H1 (cell line): ENCODE data around the gene INHBB. TPM values are rescaled to one million over a fixed set of nuclear protein-coding genes. Genes with fewer than 3 reads are reported as not detected.

Source experiments
- CTCF ChIA-PET: fragments of 300-600 bp; sonication (Branson Sonifier 250); formaldehyde crosslinking; loops from one replicate; lab custom pipeline; 2021; ENCODE audit not compliant: partially characterized antibody; lab: Charles Lee
- POLR2A ChIA-PET: fragments of 300-600 bp; sonication (Branson Sonifier 250); formaldehyde crosslinking; loops from one replicate; lab custom pipeline; 2021; ENCODE audit warnings: inconsistent platforms; ENCODE audit not compliant: partially characterized antibody; lab: Charles Lee
- DNase-seq, 2 experiments: peaks; one replicate each; pipeline versions ENCODE4 v3.0.0 to v3.0.0-alpha.2; 2010 to 2022; ENCODE audit warnings: low spot score in 2 of 2, low read depth in 1 of 2, mixed read lengths in 1 of 2
- FAIRE-seq: peaks from 2 replicates; lab custom pipeline; 2011; peaks lifted over from hg19 to GRCh38; lab: Jason Lieb, UNC
- H2AFZ ChIP-seq: 2 replicates; pipeline ENCODE4 v1.8.1; 2012; ENCODE audit warnings: low read length, inconsistent platforms
- H2AK5ac ChIP-seq: 2 replicates; pipeline ENCODE4 v1.6.1; 2013; ENCODE audit warnings: low read depth, low read length
- H2BK120ac ChIP-seq: replicated peaks from 2 replicates; pipeline ENCODE3; 2013; ENCODE audit warnings: low read depth, low read length, inconsistent platforms
- H2BK12ac ChIP-seq: 2 replicates; pipeline ENCODE4 v1.6.1; 2013; ENCODE audit warnings: low read depth, low read length
- H2BK15ac ChIP-seq: 2 replicates; pipeline ENCODE4 v1.6.1; 2013; ENCODE audit warnings: low read length
- H2BK20ac ChIP-seq: 2 replicates; pipeline ENCODE4 v1.6.1; 2013; ENCODE audit warnings: low read length
- H2BK5ac ChIP-seq: 2 replicates; pipeline ENCODE4 v1.6.1; 2013; ENCODE audit warnings: low read depth, low read length
- H3K14ac ChIP-seq: 2 replicates; pipeline ENCODE4 v1.6.1; 2013; ENCODE audit warnings: inconsistent platforms; ENCODE audit not compliant: insufficient read length
- H3K18ac ChIP-seq: 2 replicates; pipeline ENCODE4 v1.6.1; 2013; ENCODE audit warnings: low read length; ENCODE audit errors: extremely low read depth
- H3K23ac ChIP-seq: 2 replicates; pipeline ENCODE4 v1.6.1; 2013; ENCODE audit warnings: inconsistent platforms; ENCODE audit not compliant: insufficient read length
- H3K23me2 ChIP-seq: 2 replicates; pipeline ENCODE4 v1.6.1; 2013; ENCODE audit warnings: low read depth, low read length
- H3K27ac ChIP-seq: 2 replicates; pipeline ENCODE4 v1.6.1; 2011; ENCODE audit warnings: low read depth, low read length, inconsistent platforms
- H3K27me3 ChIP-seq, 4 experiments: replicated peaks in 1 of 4; 1 replicate in 1 of 4; 2 replicates in 3 of 4; pipeline versions ENCODE4 v1.6.1 to v1.8.1; 2011 to 2013; ENCODE audit warnings: low read length in 3 of 4, mild to moderate bottlenecking in 3 of 4, inconsistent platforms in 2 of 4, mixed read lengths in 2 of 4, moderate library complexity in 1 of 4; ENCODE audit not compliant: control insufficient read depth in 3 of 4, insufficient read depth in 3 of 4; ENCODE audit errors: extremely low read depth in 1 of 4
- H3K36me3 ChIP-seq, 4 experiments: 2 replicates each; pipeline versions ENCODE4 v1.6.1 to v1.8.1; 2011 to 2013; ENCODE audit warnings: mild to moderate bottlenecking in 4 of 4, low read length in 3 of 4, moderate library complexity in 2 of 4, control low read depth in 1 of 4, inconsistent platforms in 1 of 4; ENCODE audit not compliant: insufficient read depth in 4 of 4, control insufficient read depth in 2 of 4
- H3K4ac ChIP-seq: replicated peaks from 2 replicates; pipeline ENCODE3; 2013; ENCODE audit warnings: low read length, low read depth, mixed read lengths, inconsistent platforms; ENCODE audit not compliant: insufficient read length
- H3K4me1 ChIP-seq, 4 experiments: replicated peaks in 1 of 4; 1 replicate in 1 of 4; 2 replicates in 3 of 4; pipeline versions ENCODE4 v1.6.1 to v1.8.1; 2011 to 2013; ENCODE audit warnings: low read length in 3 of 4, inconsistent platforms in 2 of 4, mixed read lengths in 1 of 4; ENCODE audit not compliant: insufficient read depth in 4 of 4, control insufficient read depth in 3 of 4
- H3K4me2 ChIP-seq, 2 experiments: 2 replicates each; pipeline versions ENCODE4 v1.6.1 to v1.8.1; 2011 to 2013; ENCODE audit warnings: low read depth in 2 of 2, low read length in 2 of 2, control low read depth in 1 of 2, inconsistent platforms in 1 of 2, mild to moderate bottlenecking in 1 of 2; ENCODE audit not compliant: insufficient read depth in 1 of 2
- H3K4me3 ChIP-seq, 4 experiments: fragments of 200-600, 300-600 bp in 1 of 4; sonication (generic), shearing (Covaris generic), sonication (Bioruptor Twin) in 1 of 4; 2 replicates each; pipeline versions ENCODE4 v1.5.1 to v1.8.1; 2011 to 2016; ENCODE audit warnings: low read length in 4 of 4, low read depth in 3 of 4, control low read depth in 2 of 4, inconsistent platforms in 2 of 4, mild to moderate bottlenecking in 2 of 4, mixed read lengths in 1 of 4, moderate library complexity in 1 of 4; ENCODE audit not compliant: insufficient read depth in 2 of 4; ENCODE audit errors: extremely low read depth in 1 of 4
- H3K56ac ChIP-seq: replicated peaks from 2 replicates; pipeline ENCODE3; 2013; ENCODE audit warnings: low read depth, mild to moderate bottlenecking, mixed read lengths, low read length, inconsistent platforms; ENCODE audit not compliant: insufficient read length
- H3K79me1 ChIP-seq: 2 replicates; pipeline ENCODE4 v1.6.1; 2013; ENCODE audit warnings: low read depth, low read length, control low read depth
- H3K79me2 ChIP-seq, 2 experiments: 2 replicates each; pipeline versions ENCODE4 v1.6.1 to v1.8.1; 2012 to 2013; ENCODE audit warnings: low read length in 2 of 2, mild to moderate bottlenecking in 2 of 2, inconsistent platforms in 1 of 2; ENCODE audit not compliant: insufficient read depth in 2 of 2, control insufficient read depth in 1 of 2
- H3K9ac ChIP-seq, 4 experiments: replicated peaks in 1 of 4; 1 replicate in 1 of 4; 2 replicates in 3 of 4; pipeline versions ENCODE4 v1.6.1 to v1.8.1; 2011 to 2013; ENCODE audit warnings: low read depth in 3 of 4, low read length in 3 of 4, control low read depth in 2 of 4, mild to moderate bottlenecking in 2 of 4, moderate library complexity in 2 of 4, inconsistent platforms in 1 of 4; ENCODE audit errors: extremely low read depth in 1 of 4
- H3K9me3 ChIP-seq, 2 experiments: 2 replicates each; pipeline versions ENCODE4 v1.6.1 to v1.8.1; 2012 to 2013; ENCODE audit warnings: mild to moderate bottlenecking in 2 of 2, moderate library complexity in 2 of 2, control low read depth in 1 of 2, inconsistent platforms in 1 of 2, low read depth in 1 of 2, low read length in 1 of 2, mixed read lengths in 1 of 2; ENCODE audit not compliant: insufficient read depth in 2 of 2
- H4K20me1 ChIP-seq, 2 experiments: replicated peaks in 1 of 2; 2 replicates each; pipeline versions ENCODE3 to v1.8.1; 2011 to 2013; ENCODE audit warnings: inconsistent platforms in 2 of 2, low read length in 2 of 2, mild to moderate bottlenecking in 1 of 2; ENCODE audit not compliant: insufficient read depth in 2 of 2, control insufficient read depth in 1 of 2
- H4K5ac ChIP-seq: 2 replicates; pipeline ENCODE4 v1.6.1; 2013; ENCODE audit warnings: low read length, low read depth, mixed read lengths, inconsistent platforms; ENCODE audit not compliant: insufficient read length
- H4K8ac ChIP-seq: 2 replicates; pipeline ENCODE4 v1.8.0; 2013; ENCODE audit warnings: mild to moderate bottlenecking, moderate library complexity, low read length, inconsistent platforms; ENCODE audit not compliant: insufficient read depth; ENCODE audit errors: extremely low read depth
- H4K91ac ChIP-seq: replicated peaks from 2 replicates; pipeline ENCODE3; 2013; ENCODE audit warnings: low read length, mixed read lengths, inconsistent platforms; ENCODE audit not compliant: insufficient read length
- BRCA1 ChIP-seq: IDR thresholded peaks from 2 replicates; pipeline ENCODE4 v1.6.1; 2012; ENCODE audit warnings: low read depth, low read length, improper control_type of control experiment
- EZH2 ChIP-seq: fragments of 200-600 bp; sonication (generic); IDR thresholded peaks from 2 replicates; pipeline ENCODE4 v1.7.1; 2012; ENCODE audit warnings: low read depth, mild to moderate bottlenecking, moderate library complexity, low read length, inconsistent platforms; ENCODE audit not compliant: severe bottlenecking
- HDAC2 ChIP-seq, 2 experiments: fragments of 300-600 bp in 1 of 2; sonication (generic) in 1 of 2; IDR thresholded peaks; 2 replicates each; pipeline ENCODE4 v1.6.1; 2011 to 2012; ENCODE audit warnings: low read depth in 2 of 2, low read length in 2 of 2, mild to moderate bottlenecking in 2 of 2, moderate library complexity in 2 of 2, borderline replicate concordance in 1 of 2, inconsistent platforms in 1 of 2
- HDAC6 ChIP-seq: IDR thresholded peaks from one replicate; pipeline ENCODE4 v1.7.1; 2012; ENCODE audit warnings: low read depth, mild to moderate bottlenecking, inconsistent platforms, low read length, moderate library complexity
- JUN ChIP-seq: IDR thresholded peaks from 2 replicates; pipeline ENCODE4 v1.6.1; 2011; ENCODE audit warnings: low read depth, mild to moderate bottlenecking, improper control_type of control experiment, low read length
- KDM1A ChIP-seq: fragments of 200-600, 300-600 bp; sonication (generic); IDR thresholded peaks from 2 replicates; pipeline ENCODE4 v1.7.1; 2016; ENCODE audit warnings: mild to moderate bottlenecking, low read length, borderline replicate concordance
- KDM4A ChIP-seq: IDR thresholded peaks from one replicate; pipeline ENCODE4 v1.7.1; 2012; ENCODE audit warnings: low read depth, mild to moderate bottlenecking, moderate library complexity, low read length, inconsistent platforms; ENCODE audit not compliant: severe bottlenecking
- NRF1 ChIP-seq: IDR thresholded peaks from 2 replicates; pipeline ENCODE4 v1.6.1; 2011; ENCODE audit warnings: mild to moderate bottlenecking, low read depth, low read length, improper control_type of control experiment
- SIN3A ChIP-seq, 2 experiments: IDR thresholded peaks in 1 of 2; conservative IDR thresholded peaks in 1 of 2; 2 replicates each; pipeline ENCODE4 v1.6.1; 2011 to 2012; ENCODE audit warnings: low read length in 2 of 2, improper control_type of control experiment in 1 of 2, low read depth in 1 of 2, mild to moderate bottlenecking in 1 of 2
- TAF1 ChIP-seq: IDR thresholded peaks from 2 replicates; pipeline ENCODE4 v1.6.1; 2011; ENCODE audit warnings: mild to moderate bottlenecking, low read depth, low read length
- TBP ChIP-seq: IDR thresholded peaks from 2 replicates; pipeline ENCODE4 v1.6.1; 2011; ENCODE audit warnings: low read depth, low read length, improper control_type of control experiment
- WGBS, 2 experiments: shearing (Covaris generic) in 1 of 2; methylation state at CpG; one replicate each; pipeline versions ENCODE4 v1.1.6 to v1.1.7; 2013 to 2015; ENCODE audit warnings: low lambda C conversion rate in 2 of 2, mixed read lengths in 2 of 2, inconsistent platforms in 1 of 2, low coverage in 1 of 2, missing lambda C conversion rate in 1 of 2; ENCODE audit not compliant: insufficient replicate concordance in 2 of 2, insufficient coverage in 1 of 2, insufficient read length in 1 of 2; ENCODE audit errors: extremely low coverage in 1 of 2, missing lambda C conversion rate in 1 of 2; 5-methylcytosine and 5-hydroxymethylcytosine counted together
- polyA plus RNA-seq, 7 experiments: library from polyadenylated mRNA; depleted of rRNA in 3 of 7; stranded (reverse) in 5 of 7; unstranded in 2 of 7; fragments of >200 nt in 5 of 7; fragments of 200-250 nt in 2 of 7; gene quantifications; 1 replicate in 5 of 7; 2 replicates in 1 of 7; 4 replicates in 1 of 7; pipeline versions ENCODE4 v1.2.1 to v1.2.3, GENCODE V29; 2011 to 2013; ENCODE audit warnings: missing spikeins in 2 of 7, mixed read lengths in 2 of 7
- total RNA-seq: library from RNA; stranded (reverse); fragmentation: NEBNext Ultra II Directional; extraction: Animal tissue kit (Norgen Biotek cat#: 25700); gene quantifications from 2 replicates; pipeline ENCODE4 v1.2.1, GENCODE V29; 2021
- TF ChIP-seq, protein P1 (sequence below): IDR thresholded peaks from 2 replicates; pipeline ENCODE4 v1.6.1; 2011; ENCODE audit warnings: low read length, improper control_type of control experiment
- TF ChIP-seq, protein P2 (sequence below): IDR thresholded peaks from 2 replicates; pipeline ENCODE4 v1.6.1; 2012; ENCODE audit warnings: inconsistent platforms

Gene INHBB
- total and polyA plus RNA-seq, 2 of the 8 experiments (the other 6 are each of a cell fraction or from before 2014, with no cell fraction given) = 0.30 to 0.32 TPM

DNA sequence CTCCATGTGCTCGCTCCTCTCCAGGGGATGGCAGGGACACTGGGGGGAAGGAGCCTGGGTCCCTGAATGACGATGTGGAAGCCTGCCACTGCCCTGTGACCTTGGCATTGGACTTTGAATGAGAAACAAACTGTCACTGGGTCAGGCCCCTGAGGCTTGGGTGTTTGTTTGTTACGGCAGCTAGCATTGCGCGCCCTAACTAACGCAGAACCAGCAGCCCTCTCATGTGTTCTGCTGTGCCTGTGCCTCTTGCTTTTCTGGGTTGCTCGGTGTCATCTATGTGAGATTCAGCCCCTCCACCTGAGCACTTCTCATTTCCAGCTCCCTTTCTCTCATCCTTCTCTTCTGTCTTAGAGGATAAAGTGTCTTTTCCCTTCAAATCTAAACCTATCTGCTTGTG lies 23.6 kb upstream of the INHBB start:
- no peak overlapping the region for H2BK12ac ChIP-seq
- H2BK15ac ChIP-seq = no peak overlapping the region
- no peak overlapping the region for H4K8ac ChIP-seq
- H3K79me2 ChIP-seq = no peaks in the 10 kb centered on the region
- no peak overlapping the region for H3K14ac ChIP-seq
- no peak for DNase-seq
- peak overlapping the region; percentile 38 for H3K4ac ChIP-seq
- POLR2A ChIA-PET = no interaction called here
- TF ChIP-seq, protein P1, sequence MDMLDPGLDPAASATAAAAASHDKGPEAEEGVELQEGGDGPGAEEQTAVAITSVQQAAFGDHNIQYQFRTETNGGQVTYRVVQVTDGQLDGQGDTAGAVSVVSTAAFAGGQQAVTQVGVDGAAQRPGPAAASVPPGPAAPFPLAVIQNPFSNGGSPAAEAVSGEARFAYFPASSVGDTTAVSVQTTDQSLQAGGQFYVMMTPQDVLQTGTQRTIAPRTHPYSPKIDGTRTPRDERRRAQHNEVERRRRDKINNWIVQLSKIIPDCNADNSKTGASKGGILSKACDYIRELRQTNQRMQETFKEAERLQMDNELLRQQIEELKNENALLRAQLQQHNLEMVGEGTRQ = no peak
- TF ChIP-seq JUN = no peak
- no peak for TF ChIP-seq TAF1
- TF ChIP-seq, protein P2, sequence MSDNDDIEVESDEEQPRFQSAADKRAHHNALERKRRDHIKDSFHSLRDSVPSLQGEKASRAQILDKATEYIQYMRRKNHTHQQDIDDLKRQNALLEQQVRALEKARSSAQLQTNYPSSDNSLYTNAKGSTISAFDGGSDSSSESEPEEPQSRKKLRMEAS = no peak
- no peak for TF ChIP-seq HDAC6
- TF ChIP-seq TBP = no peak
- no peak for TF ChIP-seq KDM1A
- no peak for TF ChIP-seq BRCA1
- TF ChIP-seq KDM4A = no peak
- TF ChIP-seq EZH2 = no peak
- TF ChIP-seq SIN3A (conservative IDR thresholded peaks at IDR 0.05 in 1 of 2, IDR thresholded peaks at IDR 0.05 in 1 of 2; ENCODE audit: low read depth in 1 of 2, low read length in 2 of 2) = no peak
- TF ChIP-seq HDAC2 (IDR thresholded peaks at IDR 0.05; ENCODE audit: borderline replicate concordance in 1 of 2, low read depth in 2 of 2, low read length in 2 of 2) = no peak
- TF ChIP-seq NRF1 = no peak
- no peaks in the 10 kb centered on the region for H4K20me1 ChIP-seq
- no peak overlapping the region for H2BK120ac ChIP-seq
- no peak overlapping the region for H4K91ac ChIP-seq
- H3K9ac ChIP-seq = no peak overlapping the region
- H3K36me3 ChIP-seq = no peaks in the 10 kb centered on the region
- H2AFZ ChIP-seq = no peak overlapping the region
- no peaks in the 10 kb centered on the region; a peak in 2 of 7 replicates for H3K27me3 ChIP-seq
- WGBS, 2 experiments = 98% methylated on average over 7 of the region's 7 CpGs; no CpG with 5 or more reads in 1 of the 2 experiments
- H3K79me1 ChIP-seq = no peaks in the 10 kb centered on the region
- no peak overlapping the region for H3K27ac ChIP-seq
- CTCF ChIA-PET = interaction anchor here (1.0 to 6.5 kb wide), 4 partner anchors 9 to 369 kb away, joined by 3 to 48 read pairs (median 6); no protein-coding TSS in a partner anchor
- no peak overlapping the region for H2BK5ac ChIP-seq
- no peaks in the 10 kb centered on the region; a peak in 1 of 7 replicates for H3K4me1 ChIP-seq
- no peak overlapping the region for H2AK5ac ChIP-seq
- H3K4me2 ChIP-seq = no peak overlapping the region
- H3K23me2 ChIP-seq = no peaks in the 10 kb centered on the region; the same call in 1 of the 2 replicates
- no peak overlapping the region for H3K18ac ChIP-seq
- FAIRE-seq = no peak
- no peak overlapping the region for H3K56ac ChIP-seq
- no peak overlapping the region for H4K5ac ChIP-seq
- no peak overlapping the region for H3K4me3 ChIP-seq
- no peaks in the 10 kb centered on the region for H3K9me3 ChIP-seq
- no peak overlapping the region for H2BK20ac ChIP-seq
- no peak overlapping the region for H3K23ac ChIP-seq
